NT2/D1 (cell line): ENCODE data around the gene ITGA3.

Experiments
- SUZ12 ChIP-seq: IDR thresholded peaks from 2 replicates; pipeline ENCODE4 v1.6.1; 2011; ENCODE audit not compliant: insufficient read length, insufficient read depth; ENCODE audit errors: extremely low read depth
- YY1 ChIP-seq: IDR thresholded peaks from 2 replicates; pipeline ENCODE4 v1.6.1; 2011; ENCODE audit not compliant: insufficient read length, insufficient read depth
- ZNF274 ChIP-seq: IDR thresholded peaks from 2 replicates; pipeline ENCODE4 v1.6.1; 2011; ENCODE audit warnings: mild to moderate bottlenecking, low read depth, low read length

- TF ChIP-seq SUZ12 (no peak), YY1 (no peak), ZNF274 (no peak)
Measured at GRCh38 chr17:50056217-50056960, 479 bp downstream of the ITGA3 start.
